ENCODE data around the gene AQP12B.

DNA sequence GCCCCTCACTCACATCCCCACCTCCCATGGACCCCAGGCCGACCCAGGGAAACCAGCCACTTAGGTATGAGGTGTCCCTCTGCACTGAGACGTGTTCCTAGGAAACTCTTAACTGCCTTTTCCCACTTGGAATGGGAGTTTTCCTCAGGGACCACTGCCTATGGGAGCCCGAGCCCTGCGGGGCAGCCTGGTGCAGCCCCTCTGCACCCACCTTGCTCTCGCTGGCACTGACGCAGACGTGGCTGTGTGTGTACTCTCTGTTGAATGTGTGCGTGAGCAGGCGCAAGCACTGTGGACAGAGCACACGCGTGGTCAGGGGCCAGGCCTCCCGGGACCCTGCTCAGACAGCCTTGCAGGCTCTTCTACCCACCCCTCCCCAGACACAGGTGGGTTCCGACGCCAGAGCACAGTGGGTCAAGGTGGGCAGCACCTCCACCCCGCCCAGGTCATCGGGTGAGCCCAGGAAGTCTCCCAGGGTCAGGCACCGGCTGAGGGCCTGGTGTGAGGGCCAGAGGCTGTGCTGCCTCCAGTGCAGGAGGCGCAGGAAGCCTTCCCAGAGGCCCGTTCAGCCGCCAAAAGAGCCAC lies 39.0 kb upstream of the AQP12B start:
- TF ChIP-seq, protein P1, sequence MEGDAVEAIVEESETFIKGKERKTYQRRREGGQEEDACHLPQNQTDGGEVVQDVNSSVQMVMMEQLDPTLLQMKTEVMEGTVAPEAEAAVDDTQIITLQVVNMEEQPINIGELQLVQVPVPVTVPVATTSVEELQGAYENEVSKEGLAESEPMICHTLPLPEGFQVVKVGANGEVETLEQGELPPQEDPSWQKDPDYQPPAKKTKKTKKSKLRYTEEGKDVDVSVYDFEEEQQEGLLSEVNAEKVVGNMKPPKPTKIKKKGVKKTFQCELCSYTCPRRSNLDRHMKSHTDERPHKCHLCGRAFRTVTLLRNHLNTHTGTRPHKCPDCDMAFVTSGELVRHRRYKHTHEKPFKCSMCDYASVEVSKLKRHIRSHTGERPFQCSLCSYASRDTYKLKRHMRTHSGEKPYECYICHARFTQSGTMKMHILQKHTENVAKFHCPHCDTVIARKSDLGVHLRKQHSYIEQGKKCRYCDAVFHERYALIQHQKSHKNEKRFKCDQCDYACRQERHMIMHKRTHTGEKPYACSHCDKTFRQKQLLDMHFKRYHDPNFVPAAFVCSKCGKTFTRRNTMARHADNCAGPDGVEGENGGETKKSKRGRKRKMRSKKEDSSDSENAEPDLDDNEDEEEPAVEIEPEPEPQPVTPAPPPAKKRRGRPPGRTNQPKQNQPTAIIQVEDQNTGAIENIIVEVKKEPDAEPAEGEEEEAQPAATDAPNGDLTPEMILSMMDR (optimal IDR thresholded peaks at IDR 0.05 in 1 of 3, IDR thresholded peaks at IDR 0.05 in 1 of 3, conservative IDR thresholded peaks at IDR 0.05 in 1 of 3; ENCODE audit: extremely low read depth in 1 of 3, insufficient read depth in 2 of 3, low read length in 3 of 3) = no peak
- TF ChIP-seq EZH2 (IDR thresholded peaks at IDR 0.05; ENCODE audit: low read length) = no peak
